Measurements from ENCODE around the gene RALA. TPM values are rescaled to one million over a fixed set of nuclear protein-coding genes. Genes with fewer than 3 reads are reported as not detected.

RALA gene
- total and polyA plus RNA-seq, 2 of the 13 experiments (the other 11 are each of a cell fraction or from before 2014, with no cell fraction given): 11.8 to 19.5 TPM

DNA sequence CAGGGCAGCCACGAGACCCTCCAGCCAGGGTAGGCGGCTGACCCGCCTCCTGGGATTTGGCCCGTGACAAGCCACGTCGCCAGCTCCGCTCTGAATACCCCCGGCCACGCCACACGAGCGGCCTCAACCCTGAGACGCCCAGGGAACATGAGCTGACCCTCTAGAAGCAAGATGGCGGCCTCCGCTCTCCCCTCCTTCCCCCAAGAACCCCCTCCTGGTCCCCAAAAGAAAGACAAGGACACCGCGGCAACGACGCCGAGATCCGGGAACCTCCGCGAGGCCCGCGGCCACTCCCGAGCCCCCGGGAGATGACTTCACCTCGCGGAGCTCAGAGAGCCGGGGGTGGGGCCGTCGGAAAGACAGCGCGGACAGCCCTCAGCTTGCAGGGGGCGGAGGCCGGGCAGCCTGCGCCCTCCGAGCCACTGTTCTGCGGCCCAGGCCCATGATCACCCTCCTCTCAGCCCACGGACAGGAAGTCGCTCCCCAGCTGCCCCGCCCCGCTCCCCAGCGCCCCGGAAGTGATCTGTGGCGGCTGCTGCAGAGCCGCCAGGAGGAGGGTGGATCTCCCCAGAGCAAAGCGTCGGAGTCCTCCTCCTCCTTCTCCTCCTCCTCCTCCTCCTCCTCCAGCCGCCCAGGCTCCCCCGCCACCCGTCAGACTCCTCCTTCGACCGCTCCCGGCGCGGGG lies at the start of gene RALA (continued):
- no peak for TF ChIP-seq ZNF652 (CRISPR knock-in tag; IDR thresholded peaks at IDR 0.05; ENCODE audit: borderline replicate concordance, low read depth)
- peak; percentile 82 for TF ChIP-seq HIVEP1 (CRISPR knock-in tag; IDR thresholded peaks at IDR 0.05)
- TF ChIP-seq ZNF354B (CRISPR knock-in tag; IDR thresholded peaks at IDR 0.05): peak; percentile 79; the same call in 1 of the 2 replicates
- TF ChIP-seq ZNF10 (CRISPR knock-in tag; IDR thresholded peaks at IDR 0.05; ENCODE audit: borderline replicate concordance, low read depth): no peak
- no peak for TF ChIP-seq TEAD3 (CRISPR knock-in tag; optimal IDR thresholded peaks at IDR 0.05; ENCODE audit: borderline replicate concordance)
- TF ChIP-seq, protein P1, sequence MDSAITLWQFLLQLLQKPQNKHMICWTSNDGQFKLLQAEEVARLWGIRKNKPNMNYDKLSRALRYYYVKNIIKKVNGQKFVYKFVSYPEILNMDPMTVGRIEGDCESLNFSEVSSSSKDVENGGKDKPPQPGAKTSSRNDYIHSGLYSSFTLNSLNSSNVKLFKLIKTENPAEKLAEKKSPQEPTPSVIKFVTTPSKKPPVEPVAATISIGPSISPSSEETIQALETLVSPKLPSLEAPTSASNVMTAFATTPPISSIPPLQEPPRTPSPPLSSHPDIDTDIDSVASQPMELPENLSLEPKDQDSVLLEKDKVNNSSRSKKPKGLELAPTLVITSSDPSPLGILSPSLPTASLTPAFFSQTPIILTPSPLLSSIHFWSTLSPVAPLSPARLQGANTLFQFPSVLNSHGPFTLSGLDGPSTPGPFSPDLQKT (CRISPR knock-in tag; IDR thresholded peaks at IDR 0.05; ENCODE audit: borderline replicate concordance): no peak
- TF ChIP-seq KLF13 (CRISPR knock-in tag; IDR thresholded peaks at IDR 0.05): no peak
- peak; percentile 86 for TF ChIP-seq POLR2AphosphoS5 (IDR thresholded peaks at IDR 0.05; ENCODE audit: low read depth, low read length)
- no peak for TF ChIP-seq DPF2 (CRISPR knock-in tag; IDR thresholded peaks at IDR 0.05; ENCODE audit: borderline replicate concordance, low read depth)
- TF ChIP-seq IKZF1 (IDR thresholded peaks at IDR 0.05): no peak
- TF ChIP-seq ATF1 (CRISPR knock-in tag; IDR thresholded peaks at IDR 0.05): no peak
- TF ChIP-seq FOXK2 (IDR thresholded peaks at IDR 0.05): no peak
- peak; percentile 85; the same call in 1 of the 2 replicates for TF ChIP-seq KMT2B (CRISPR knock-in tag; IDR thresholded peaks at IDR 0.05)
- TF ChIP-seq TSC22D2 (CRISPR knock-in tag; IDR thresholded peaks at IDR 0.05; ENCODE audit: borderline replicate concordance): no peak
- TF ChIP-seq MAFG (CRISPR knock-in tag; IDR thresholded peaks at IDR 0.05): no peak
- no peak for TF ChIP-seq TEF (CRISPR knock-in tag; IDR thresholded peaks at IDR 0.05)
- TF ChIP-seq PRMT3 (CRISPR knock-in tag; IDR thresholded peaks at IDR 0.05; ENCODE audit: borderline replicate concordance, low read depth): no peak
- TF ChIP-seq PLRG1 (conservative IDR thresholded peaks at IDR 0.05): no peak
- TF ChIP-seq, protein P2, sequence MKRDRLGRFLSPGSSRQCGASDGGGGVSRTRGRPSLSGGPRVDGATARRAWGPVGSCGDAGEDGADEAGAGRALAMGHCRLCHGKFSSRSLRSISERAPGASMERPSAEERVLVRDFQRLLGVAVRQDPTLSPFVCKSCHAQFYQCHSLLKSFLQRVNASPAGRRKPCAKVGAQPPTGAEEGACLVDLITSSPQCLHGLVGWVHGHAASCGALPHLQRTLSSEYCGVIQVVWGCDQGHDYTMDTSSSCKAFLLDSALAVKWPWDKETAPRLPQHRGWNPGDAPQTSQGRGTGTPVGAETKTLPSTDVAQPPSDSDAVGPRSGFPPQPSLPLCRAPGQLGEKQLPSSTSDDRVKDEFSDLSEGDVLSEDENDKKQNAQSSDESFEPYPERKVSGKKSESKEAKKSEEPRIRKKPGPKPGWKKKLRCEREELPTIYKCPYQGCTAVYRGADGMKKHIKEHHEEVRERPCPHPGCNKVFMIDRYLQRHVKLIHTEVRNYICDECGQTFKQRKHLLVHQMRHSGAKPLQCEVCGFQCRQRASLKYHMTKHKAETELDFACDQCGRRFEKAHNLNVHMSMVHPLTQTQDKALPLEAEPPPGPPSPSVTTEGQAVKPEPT (CRISPR knock-in tag; IDR thresholded peaks at IDR 0.05; ENCODE audit: low read depth): no peak
- no peak for TF ChIP-seq MTA3 (CRISPR knock-in tag; IDR thresholded peaks at IDR 0.05)
- TF ChIP-seq, protein P3, sequence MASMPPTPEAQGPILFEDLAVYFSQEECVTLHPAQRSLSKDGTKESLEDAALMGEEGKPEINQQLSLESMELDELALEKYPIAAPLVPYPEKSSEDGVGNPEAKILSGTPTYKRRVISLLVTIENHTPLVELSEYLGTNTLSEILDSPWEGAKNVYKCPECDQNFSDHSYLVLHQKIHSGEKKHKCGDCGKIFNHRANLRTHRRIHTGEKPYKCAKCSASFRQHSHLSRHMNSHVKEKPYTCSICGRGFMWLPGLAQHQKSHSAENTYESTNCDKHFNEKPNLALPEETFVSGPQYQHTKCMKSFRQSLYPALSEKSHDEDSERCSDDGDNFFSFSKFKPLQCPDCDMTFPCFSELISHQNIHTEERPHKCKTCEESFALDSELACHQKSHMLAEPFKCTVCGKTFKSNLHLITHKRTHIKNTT (CRISPR knock-in tag; IDR thresholded peaks at IDR 0.05): no peak
- TF ChIP-seq, protein P4, sequence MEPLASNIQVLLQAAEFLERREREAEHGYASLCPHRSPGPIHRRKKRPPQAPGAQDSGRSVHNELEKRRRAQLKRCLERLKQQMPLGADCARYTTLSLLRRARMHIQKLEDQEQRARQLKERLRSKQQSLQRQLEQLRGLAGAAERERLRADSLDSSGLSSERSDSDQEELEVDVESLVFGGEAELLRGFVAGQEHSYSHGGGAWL (CRISPR knock-in tag; IDR thresholded peaks at IDR 0.05): peak; percentile 55
- TF ChIP-seq ZNF205 (CRISPR knock-in tag; IDR thresholded peaks at IDR 0.05): 0 out of 2 replicates have a peak, but pooled peaks have one; percentile 33
- peak; percentile 63; the same call in 1 of the 2 replicates for TF ChIP-seq GZF1 (CRISPR knock-in tag; IDR thresholded peaks at IDR 0.05)
- peak; percentile 80 for TF ChIP-seq ERF (CRISPR knock-in tag; IDR thresholded peaks at IDR 0.05)
- peak; percentile 56; the same call in 1 of the 3 replicates for TF ChIP-seq MXI1 (IDR thresholded peaks at IDR 0.05; ENCODE audit: borderline replicate concordance, low read depth, low read length)
- TF ChIP-seq ZNF234 (CRISPR knock-in tag; conservative IDR thresholded peaks at IDR 0.05): no peak
- peak; percentile 50; the same call in 1 of the 2 replicates for TF ChIP-seq ZC3H13 (CRISPR knock-in tag; IDR thresholded peaks at IDR 0.05)
- no peak for TF ChIP-seq CHD2 (IDR thresholded peaks at IDR 0.05; ENCODE audit: low read depth, low read length)
